Omental fat pad (tissue), 4 donors: ENCODE data around the gene ARHGAP26. TPM values are rescaled to one million over a fixed set of nuclear protein-coding genes. Genes with fewer than 3 reads are reported as not detected.
"Not testable (repeated sequence)": the region's sequence is repeated elsewhere in the genome, so short reads cannot be mapped to it uniquely, and the experiment has no call there.

Experiments used
- ATAC-seq: fragments of 150-250 bp; one replicate; pipeline ENCODE4 v1.9.1; 2016; ENCODE audit warnings: mild to moderate bottlenecking, moderate library complexity; ENCODE audit not compliant: low FRiP score
- DNase-seq: peaks from one replicate; pipeline ENCODE4 v3.0.0-alpha.2; 2019; ENCODE audit warnings: low spot score
- total RNA-seq, 4 donors: library from RNA; depleted of rRNA; stranded (reverse); fragments of >200 nt; gene quantifications; one replicate each; pipeline ENCODE4 v1.1.0, GENCODE V29; 2016
- TF ChIP-seq, protein P1 (sequence below), 3 donors: fragments of 450-650 bp; IDR thresholded peaks; one replicate each; pipeline ENCODE4 v1.5.1; 2016 to 2017; ENCODE audit warnings: antibody characterized with exemption in 3 of 3, mild to moderate bottlenecking in 3 of 3, moderate library complexity in 2 of 3

ARHGAP26 gene
- total RNA-seq, 4 donors from 2014 or later, result 40.4 to 134 (median 63.6) TPM

DNA sequence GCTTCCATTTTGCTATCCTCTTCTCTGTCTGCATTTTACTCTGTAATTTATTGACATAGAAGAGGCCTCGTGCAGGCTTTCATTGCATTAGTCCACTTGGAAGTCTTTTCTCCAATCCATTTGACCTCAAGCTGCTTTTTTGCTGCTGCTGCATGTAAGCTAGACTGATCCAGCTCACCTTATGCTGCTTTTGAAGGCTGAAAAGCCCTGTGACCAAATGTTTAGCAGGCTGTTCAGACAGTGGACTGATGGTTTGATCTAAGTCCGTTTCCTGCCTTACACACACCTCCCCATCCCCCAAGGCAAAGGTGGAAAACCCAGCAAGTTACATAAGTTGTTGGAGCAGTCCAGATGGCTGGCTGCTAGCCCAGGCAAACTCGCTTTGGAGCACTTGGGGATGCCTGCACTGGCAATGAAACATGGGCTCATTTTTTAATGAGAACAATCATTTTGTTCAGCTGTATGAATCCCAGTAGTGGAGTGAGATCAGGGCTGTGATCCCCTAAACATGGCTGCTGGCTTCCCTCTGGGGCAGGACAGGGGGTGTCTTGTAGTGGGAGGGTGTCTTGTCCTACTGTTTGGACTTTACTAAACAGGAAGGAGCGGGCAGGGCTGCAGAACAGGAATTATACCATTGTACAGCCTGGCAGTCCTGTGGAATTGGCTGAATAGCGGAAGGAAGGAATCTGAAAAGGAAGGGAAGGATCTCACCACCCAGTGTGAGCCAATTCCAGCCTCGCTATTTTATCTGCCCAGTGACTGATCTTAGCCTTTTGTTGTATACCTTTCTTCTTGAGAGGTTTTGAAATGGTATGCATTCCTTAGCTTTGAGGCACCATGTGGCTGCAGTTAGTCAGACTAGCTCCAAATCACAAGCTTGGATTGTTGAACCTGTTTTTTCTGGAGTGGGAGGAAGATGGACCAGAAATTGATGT lies 212.0 kb downstream of the ARHGAP26 start:
- no peak for DNase-seq
- peak; percentile 81 for ATAC-seq

DNA sequence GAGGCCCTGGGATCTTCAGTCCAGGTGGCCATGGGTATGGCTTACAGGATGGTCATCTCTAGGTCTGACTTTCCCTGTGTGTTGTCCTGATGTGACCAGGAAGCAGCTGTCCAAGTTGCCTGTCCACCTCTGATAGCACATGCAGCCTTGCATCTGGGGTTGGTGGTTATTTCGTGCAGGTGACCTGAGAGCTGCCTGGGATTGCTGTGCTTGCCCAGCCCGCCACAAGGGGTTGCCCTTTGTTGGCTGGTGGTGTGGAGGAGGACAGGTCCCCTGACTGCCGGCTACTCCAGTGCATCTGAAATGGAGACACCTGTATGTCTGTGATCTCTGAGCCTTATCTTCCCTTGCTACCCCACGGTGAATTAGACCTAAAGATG lies 212.6 kb downstream of the ARHGAP26 start:
- ATAC-seq, result no peak
- DNase-seq, result no peak
- TF ChIP-seq, protein P1, sequence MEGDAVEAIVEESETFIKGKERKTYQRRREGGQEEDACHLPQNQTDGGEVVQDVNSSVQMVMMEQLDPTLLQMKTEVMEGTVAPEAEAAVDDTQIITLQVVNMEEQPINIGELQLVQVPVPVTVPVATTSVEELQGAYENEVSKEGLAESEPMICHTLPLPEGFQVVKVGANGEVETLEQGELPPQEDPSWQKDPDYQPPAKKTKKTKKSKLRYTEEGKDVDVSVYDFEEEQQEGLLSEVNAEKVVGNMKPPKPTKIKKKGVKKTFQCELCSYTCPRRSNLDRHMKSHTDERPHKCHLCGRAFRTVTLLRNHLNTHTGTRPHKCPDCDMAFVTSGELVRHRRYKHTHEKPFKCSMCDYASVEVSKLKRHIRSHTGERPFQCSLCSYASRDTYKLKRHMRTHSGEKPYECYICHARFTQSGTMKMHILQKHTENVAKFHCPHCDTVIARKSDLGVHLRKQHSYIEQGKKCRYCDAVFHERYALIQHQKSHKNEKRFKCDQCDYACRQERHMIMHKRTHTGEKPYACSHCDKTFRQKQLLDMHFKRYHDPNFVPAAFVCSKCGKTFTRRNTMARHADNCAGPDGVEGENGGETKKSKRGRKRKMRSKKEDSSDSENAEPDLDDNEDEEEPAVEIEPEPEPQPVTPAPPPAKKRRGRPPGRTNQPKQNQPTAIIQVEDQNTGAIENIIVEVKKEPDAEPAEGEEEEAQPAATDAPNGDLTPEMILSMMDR (IDR thresholded peaks at IDR 0.05), result no peak

More for the DNA sequence above, 212.0 kb downstream of the ARHGAP26 start:
- TF ChIP-seq, protein P1 (IDR thresholded peaks at IDR 0.05), result no peak

DNA sequence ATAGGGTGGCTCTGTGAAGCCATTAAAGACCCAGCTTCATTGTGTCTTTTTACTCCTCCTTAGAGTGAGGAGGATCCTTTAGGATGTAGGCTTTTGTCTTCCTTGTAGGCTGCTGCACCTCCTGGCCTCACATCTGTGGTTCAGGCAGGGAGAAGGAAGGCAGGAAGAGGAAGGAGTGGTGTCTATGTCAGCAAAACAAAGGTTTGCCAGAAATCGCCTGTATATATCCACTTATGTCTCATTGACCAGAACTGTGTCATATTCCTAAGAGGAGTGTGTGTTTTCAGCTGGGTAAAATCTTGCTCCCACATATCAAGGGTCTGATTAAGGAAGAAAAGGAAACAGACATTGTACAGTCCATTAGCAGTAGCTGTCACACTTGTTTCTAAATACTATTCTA lies 213.8 kb downstream of the ARHGAP26 start:
- DNase-seq (no peak), ATAC-seq (no peak)
- TF ChIP-seq, protein P1 (IDR thresholded peaks at IDR 0.05), result no peak

DNA sequence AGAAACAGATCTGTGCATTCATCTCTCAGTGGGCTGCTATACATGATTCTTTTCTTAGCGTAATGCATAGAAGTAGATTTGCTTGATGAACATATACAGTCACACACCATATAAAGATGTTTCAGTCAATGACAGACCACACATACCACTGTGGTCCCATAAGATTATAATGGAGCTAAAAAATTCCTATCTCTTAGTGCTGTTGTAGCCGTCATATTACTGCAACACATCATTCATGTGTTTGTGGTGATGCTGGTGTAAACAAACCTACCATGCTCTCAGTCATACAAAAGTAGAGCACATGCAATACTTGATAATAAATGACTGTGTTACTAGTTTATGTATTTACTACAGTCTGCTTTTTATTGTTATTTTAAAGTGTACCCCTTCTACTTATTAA lies 214.3 kb downstream of the ARHGAP26 start:
- no peak for ATAC-seq
- no peak for DNase-seq
- TF ChIP-seq, protein P1 (IDR thresholded peaks at IDR 0.05), result no peak

DNA sequence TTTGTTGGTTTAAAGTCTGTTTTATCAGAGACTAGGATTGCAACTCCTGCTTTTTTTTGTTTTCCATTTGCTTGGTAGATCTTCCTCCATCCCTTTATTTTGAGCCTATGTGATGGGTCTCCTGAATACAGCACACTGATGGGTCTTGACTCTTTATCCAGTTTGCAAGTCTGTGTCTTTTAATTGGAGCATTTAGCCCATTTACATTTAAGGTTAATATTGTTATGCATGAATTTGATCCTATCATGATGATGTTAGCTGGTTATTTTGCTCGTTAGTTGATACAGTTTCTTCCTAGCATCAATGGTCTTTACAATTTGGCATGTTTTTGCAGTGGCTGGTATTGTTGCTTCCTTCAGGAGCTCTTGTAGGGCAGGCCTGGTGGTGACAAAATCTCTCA lies 219.1 kb downstream of the ARHGAP26 start:
- not testable (repeated sequence) for DNase-seq, ATAC-seq

DNA sequence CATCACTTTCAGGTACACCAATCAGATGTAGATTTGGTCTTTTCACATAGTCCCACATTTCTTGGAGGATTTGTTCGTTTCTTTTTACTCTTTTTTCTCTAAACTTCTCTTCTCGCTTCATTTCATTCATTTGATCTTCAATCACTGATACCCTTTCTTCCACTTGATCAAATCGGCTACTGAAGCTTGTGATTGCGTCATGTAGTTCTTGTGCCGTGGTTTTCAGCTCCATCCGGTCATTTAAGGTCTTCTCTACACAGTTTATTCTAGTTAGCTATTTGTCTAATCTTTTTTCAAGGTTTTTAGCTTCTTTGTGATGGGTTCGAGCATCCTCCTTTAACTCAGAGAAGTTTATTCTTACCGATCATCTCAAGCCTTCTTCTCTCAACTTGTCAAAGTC lies 219.9 kb downstream of the ARHGAP26 start:
- ATAC-seq, result not testable (repeated sequence)

DNA sequence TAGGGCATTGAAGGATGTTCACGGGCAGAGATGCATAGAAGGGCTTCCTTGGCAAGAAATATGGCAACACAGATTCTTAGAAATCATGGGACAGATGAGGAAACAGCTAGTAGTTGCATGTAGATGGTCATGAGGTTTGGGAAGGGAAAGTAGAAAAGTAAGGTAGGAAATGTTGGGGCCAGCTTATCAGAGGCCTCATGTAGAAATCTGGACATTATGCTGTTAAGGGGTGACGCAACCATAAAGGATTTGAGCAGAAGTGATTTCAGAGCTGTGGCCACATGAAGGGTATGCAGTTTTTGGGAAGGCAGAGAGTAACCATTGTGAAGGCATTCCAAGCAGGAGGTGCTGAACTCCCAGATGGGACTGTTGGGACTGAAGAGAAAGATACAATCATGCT lies 224.0 kb downstream of the ARHGAP26 start:
- no peak for DNase-seq
- no peak for ATAC-seq
- TF ChIP-seq, protein P1 (IDR thresholded peaks at IDR 0.05), result no peak

More for the DNA sequence above, 219.9 kb downstream of the ARHGAP26 start:
- not testable (repeated sequence) for DNase-seq

DNA sequence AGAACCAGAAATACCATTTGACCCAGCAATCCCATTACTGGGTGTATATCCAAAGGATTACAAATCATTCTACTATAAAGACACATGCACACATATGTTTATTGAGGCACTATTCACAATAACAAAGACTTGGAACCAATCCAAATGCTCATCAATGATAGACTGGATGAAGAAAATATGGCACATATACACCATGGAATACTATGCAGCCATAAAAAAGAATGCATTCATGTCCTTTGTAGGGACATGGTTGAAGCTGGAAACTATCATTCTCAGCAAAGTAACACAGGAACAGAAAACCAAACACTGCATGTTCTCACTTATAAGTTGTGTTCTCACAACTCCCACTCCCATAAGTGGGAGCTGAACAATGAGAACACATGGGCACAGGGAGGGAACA lies 225.4 kb downstream of the ARHGAP26 start:
- not testable (repeated sequence) for DNase-seq, ATAC-seq
